Activated CD4-positive, alpha-beta T cell treated with anti-CD3 and anti-CD28 coated beads, Interleukin-2, amount 50 U/mL, for 1 hour (primary cell): Measurements from ENCODE around the gene CHRNB4.
"Not testable (repeated sequence)": the region's sequence is repeated elsewhere in the genome, so short reads cannot be mapped to it uniquely, and the experiment has no call there.

Experiments
- DNase-seq: peaks from one replicate; pipeline ENCODE4 v3.0.0-alpha.2; 2020

The CHRNB4 gene

GRCh38 chr15:78641102-78641748 is at the start of gene CHRNB4:
TSS of gene CHRNB4 (minus strand) at chr15:78641210. CDS start at chr15:78641133, 77 bp downstream.
- DNase-seq, result no peak

- no peak for DNase-seq
Observed at GRCh38 chr15:78689626-78690025, 48.6 kb upstream of the CHRNB4 start.

- no peak for DNase-seq
Observed at GRCh38 chr15:78685925-78686324, 44.9 kb upstream of the CHRNB4 start.

- DNase-seq, result no peak
Observed at GRCh38 chr15:78685159-78685921, 44.3 kb upstream of the CHRNB4 start.

GRCh38 chr15:78684657-78685056 is 43.6 kb upstream of the CHRNB4 start:
- no peak for DNase-seq

GRCh38 chr15:78683599-78683998 is 42.6 kb upstream of the CHRNB4 start:
- DNase-seq, result not testable (repeated sequence)

- no peak for DNase-seq
Observed at GRCh38 chr15:78682693-78683410, 41.8 kb upstream of the CHRNB4 start.

- no peak for DNase-seq
Observed at GRCh38 chr15:78682004-78682651, 41.1 kb upstream of the CHRNB4 start.

- DNase-seq, result no peak
Observed at GRCh38 chr15:78681281-78682003, 40.4 kb upstream of the CHRNB4 start.

- DNase-seq, result no peak
Observed at GRCh38 chr15:78680431-78681075, 39.5 kb upstream of the CHRNB4 start.

- no peak for DNase-seq
Observed at GRCh38 chr15:78679089-78679511, 38.1 kb upstream of the CHRNB4 start.

GRCh38 chr15:78676424-78677110 is 35.6 kb upstream of the CHRNB4 start:
- no peak for DNase-seq

GRCh38 chr15:78675617-78676360 is 34.8 kb upstream of the CHRNB4 start:
- DNase-seq, result no peak

GRCh38 chr15:78675206-78675605 is 34.2 kb upstream of the CHRNB4 start:
- no peak for DNase-seq

- no peak for DNase-seq
Observed at GRCh38 chr15:78673917-78674444, 33.0 kb upstream of the CHRNB4 start.

- DNase-seq, result no peak
Observed at GRCh38 chr15:78673476-78673875, 32.5 kb upstream of the CHRNB4 start.

GRCh38 chr15:78672285-78673014 is 31.4 kb upstream of the CHRNB4 start:
- DNase-seq, result no peak

GRCh38 chr15:78671626-78672211 is 30.7 kb upstream of the CHRNB4 start:
- no peak for DNase-seq

GRCh38 chr15:78668987-78669386 is 28.0 kb upstream of the CHRNB4 start:
- DNase-seq, result no peak
